ENCODE results near the gene TSC2. TPM values are rescaled to one million over a fixed set of nuclear protein-coding genes. Genes with fewer than 3 reads are reported as not detected.

Gene TSC2
- total and polyA plus RNA-seq, 9 of the 15 experiments (the other 6 are each of a cell fraction or from before 2014, with no cell fraction given) = 1.3 to 68.1 (median 16.6) TPM

GRCh38 chr16:2082983-2083364, 35.2 kb downstream of the TSC2 start (continued):
- no peak for TF ChIP-seq SMAD4 (CRISPR knock-in tag; conservative IDR thresholded peaks at IDR 0.05)
- TF ChIP-seq BRCA1 (IDR thresholded peaks at IDR 0.05) = no peak
- no peak for TF ChIP-seq BRCA1 (CRISPR knock-in tag; IDR thresholded peaks at IDR 0.05)
- no peak for TF ChIP-seq ZBTB12 (CRISPR knock-in tag; IDR thresholded peaks at IDR 0.05)
- TF ChIP-seq ZBTB9 (CRISPR knock-in tag; IDR thresholded peaks at IDR 0.05) = no peak

GRCh38 chr16:2083409-2083808, 35.6 kb downstream of the TSC2 start:
- Histone ChIP-seq H3K4me3 (no peak overlapping the region), H3K9ac (ENCODE audit: insufficient read depth in 1 of 2, low read depth in 2 of 2, low read length in 2 of 2) (peak overlapping the region in 1 of 2 experiments; percentile 20; a peak in 1 of 4 replicates), H3K9me3 (replicated peaks; ENCODE audit: control insufficient read depth, insufficient read depth, low read depth, low read length) (no peaks in the 10 kb centered on the region), H2AFZ (ENCODE audit: low read depth, low read length) (no peak overlapping the region), H3K9me1 (ENCODE audit: control insufficient read depth, insufficient read depth, low read length) (no peaks in the 10 kb centered on the region), H4K20me1 (replicated peaks; ENCODE audit: control insufficient read depth, insufficient read depth, low read length) (no peaks in the 10 kb centered on the region), H3K36me3 (ENCODE audit: control insufficient read depth, insufficient read depth, low read length) (peaks cover 64% of the 10 kb centered on the region; the same call in 1 of the 3 replicates), H3K27me3 (ENCODE audit: control insufficient read depth in 2 of 2, insufficient read depth in 2 of 2, low read length in 2 of 2) (no peaks in the 10 kb centered on the region), H3K27ac (ENCODE audit: extremely low read depth, low read depth, low read length) (no peak overlapping the region), H3K4me2 (ENCODE audit: insufficient read depth, low read length) (no peak overlapping the region), H3K4me1 (replicated peaks in 1 of 2; ENCODE audit: control insufficient read depth in 2 of 2, insufficient read depth in 2 of 2, low read length in 2 of 2) (peaks cover 0 to 43% of the 10 kb centered on the region in 2 experiments; a peak in 2 of 5 replicates), H3K79me2 (ENCODE audit: control insufficient read depth, insufficient read depth, low read length) (no peaks in the 10 kb centered on the region)
- 79% methylated on average over 17 of the region's 19 CpGs for WGBS (ENCODE audit: insufficient coverage, low coverage, missing lambda C conversion rate)
- in situ Hi-C loops (cut with MboI) = loop anchor here (10.0 kb wide), 1 partner anchor 61 kb away; the partner anchor contains the start of gene RAB26
- ATAC-seq = no peak
- intact Hi-C loops (cut with micrococcal nuclease) = no loop called here
- no peak for DNase-seq (ENCODE audit: extremely low read depth in 1 of 4, low spot score in 3 of 4)
- BruUV-seq (replicated peaks) = no TSS peak
- CTCF ChIA-PET (ENCODE audit: low intra/inter-chr PET ratio) = no interaction called here
- TF ChIP-seq PML (IDR thresholded peaks at IDR 0.05; ENCODE audit: low read length) (no peak), ZNF511 (CRISPR knock-in tag; IDR thresholded peaks at IDR 0.05) (no peak), POLR2G (IDR thresholded peaks at IDR 0.05; ENCODE audit: low read depth, low read length) (peak; percentile 35)
- FAIRE-seq = no peak
- POLR2A ChIA-PET = interaction anchor here (0.5 to 0.7 kb wide), 2 partner anchors 119 to 772 kb away, joined by 3 read pairs; partner anchors contain the start of gene RPS2

Measured in K562 (cell line).